ENCODE results near the gene AVL9. TPM values are rescaled to one million over a fixed set of nuclear protein-coding genes. Genes with fewer than 3 reads are reported as not detected.

Gene AVL9
- total and polyA plus RNA-seq, 7 donors, result 15.6 to 35.1 (median 21.6) TPM

GRCh38 chr7:32470871-32471270 lies 24.4 kb upstream of the AVL9 start:
- no peak for DNase-seq
- Histone ChIP-seq H3K4me1 (peaks cover 0 to 8% (median 0%) of the 10 kb centered on the region in 4 donors), H3K27ac (no peak overlapping the region), H3K36me3 (no peaks in the 10 kb centered on the region), H3K27me3 (no peaks in the 10 kb centered on the region), H3K9me3 (no peaks in the 10 kb centered on the region), H3K4me3 (no peak overlapping the region)
- WGBS, 2 donors, result 65 to 71% methylated on average over 5 of the region's 5 CpGs
- intact Hi-C loops (cut with DNase I), result no loop called here
- TF ChIP-seq POLR2AphosphoS5 (IDR thresholded peaks at IDR 0.05) (no peak), EP300 (IDR thresholded peaks at IDR 0.05) (no peak), POLR2A (IDR thresholded peaks at IDR 0.05) (no peak), CTCF (IDR thresholded peaks at IDR 0.05) (no peak)

- no peaks in the 10 kb centered on the region for H3K9me3 ChIP-seq
- no peaks in the 10 kb centered on the region for H3K36me3 ChIP-seq
- no peak overlapping the region for H3K27ac ChIP-seq
- TF ChIP-seq POLR2A (IDR thresholded peaks at IDR 0.05) (no peak), EP300 (IDR thresholded peaks at IDR 0.05) (no peak), POLR2AphosphoS5 (IDR thresholded peaks at IDR 0.05) (no peak), CTCF (IDR thresholded peaks at IDR 0.05) (no peak)
- DNase-seq, result no peak
- no peaks in the 10 kb centered on the region for H3K27me3 ChIP-seq
- peaks cover 0 to 8% (median 0%) of the 10 kb centered on the region in 4 donors for H3K4me1 ChIP-seq
- no peak overlapping the region for H3K4me3 ChIP-seq
- intact Hi-C loops (cut with DNase I), result no loop called here
- 82 to 90% methylated on average over 9 of the region's 9 CpGs for WGBS, 2 donors
These were observed 23.3 kb upstream of the AVL9 start for GRCh38 chr7:32472015-32472414.

GRCh38 chr7:32474008-32474407 lies 21.3 kb upstream of the AVL9 start:
- no peaks in the 10 kb centered on the region for H3K27me3 ChIP-seq
- 74 to 76% methylated on average over 1 of the region's 1 CpG for WGBS, 2 donors
- H3K36me3 ChIP-seq, result no peaks in the 10 kb centered on the region
- DNase-seq, result no peak
- H3K27ac ChIP-seq, result no peak overlapping the region
- no peaks in the 10 kb centered on the region for H3K9me3 ChIP-seq
- H3K4me3 ChIP-seq, result no peak overlapping the region
- H3K4me1 ChIP-seq, result peaks cover 0 to 8% (median 0%) of the 10 kb centered on the region in 4 donors
- intact Hi-C loops (cut with DNase I), result no loop called here
- TF ChIP-seq POLR2AphosphoS5 (IDR thresholded peaks at IDR 0.05), result no peak
- no peak for TF ChIP-seq CTCF (IDR thresholded peaks at IDR 0.05)
- TF ChIP-seq EP300 (IDR thresholded peaks at IDR 0.05), result no peak
- TF ChIP-seq POLR2A (IDR thresholded peaks at IDR 0.05), result no peak

- H3K36me3 ChIP-seq, result no peaks in the 10 kb centered on the region
- intact Hi-C loops (cut with DNase I), result no loop called here
- TF ChIP-seq POLR2AphosphoS5 (IDR thresholded peaks at IDR 0.05) (no peak), EP300 (IDR thresholded peaks at IDR 0.05) (no peak), CTCF (IDR thresholded peaks at IDR 0.05) (no peak), POLR2A (IDR thresholded peaks at IDR 0.05) (no peak)
- no peak for DNase-seq
- H3K9me3 ChIP-seq, result no peaks in the 10 kb centered on the region
- 62 to 73% methylated on average over 3 of the region's 3 CpGs for WGBS, 2 donors
- no peak overlapping the region for H3K27ac ChIP-seq
- peaks cover 0 to 8% (median 0%) of the 10 kb centered on the region in 4 donors for H3K4me1 ChIP-seq
- H3K4me3 ChIP-seq, result no peak overlapping the region
- H3K27me3 ChIP-seq, result no peaks in the 10 kb centered on the region
These were observed 18.3 kb upstream of the AVL9 start for GRCh38 chr7:32476816-32477648.

Data from sigmoid colon (tissue), 7 donors.